ENCODE data around the gene IFI35.
"Not testable (repeated sequence)": the region's sequence is repeated elsewhere in the genome, so short reads cannot be mapped to it uniquely, and the experiment has no call there.

Gene IFI35

DNA sequence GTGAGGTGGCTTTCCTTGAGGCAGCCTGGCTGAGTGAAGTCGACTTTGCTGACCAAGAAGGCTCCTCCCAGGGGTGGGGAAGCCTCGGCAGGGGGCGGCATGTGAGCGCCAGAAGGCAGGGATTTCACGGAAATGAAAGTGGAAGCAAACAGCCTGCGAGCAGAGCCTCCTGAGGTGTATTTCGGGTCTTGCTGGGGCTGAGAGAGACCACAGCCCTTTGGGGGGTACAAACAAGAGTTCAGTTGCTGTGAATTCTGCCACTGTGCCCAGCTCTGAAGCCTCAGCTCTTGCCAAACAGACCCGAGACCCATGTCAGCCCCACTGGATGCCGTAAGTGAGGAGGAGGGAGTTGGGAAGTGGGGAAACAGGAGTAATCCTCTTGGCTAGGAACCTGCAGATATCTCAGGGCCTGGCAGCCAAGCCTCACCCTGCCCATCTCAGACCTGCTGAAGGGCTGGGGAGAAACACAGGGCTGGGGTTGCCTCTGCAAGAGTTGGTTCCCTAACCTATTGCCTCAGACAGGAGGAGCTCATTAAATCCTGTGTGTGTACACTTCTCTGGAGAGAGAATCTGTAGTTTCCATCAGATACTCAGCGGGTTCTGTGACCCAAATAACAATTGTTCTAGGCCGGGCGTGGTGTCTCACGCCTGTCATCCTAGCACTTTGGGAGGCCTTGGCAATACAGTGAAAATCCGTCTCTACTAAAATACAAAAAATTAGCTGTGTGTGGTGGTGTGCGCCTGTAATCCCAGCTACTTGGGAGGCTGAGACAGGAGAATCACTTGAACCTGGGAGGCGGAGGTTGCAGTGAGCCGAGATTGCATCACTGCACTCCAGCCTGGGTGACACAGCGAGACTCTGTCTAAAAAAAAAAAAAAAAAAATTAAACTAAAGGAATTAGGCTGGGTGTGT lies at the start of gene IFI35:
TSS of gene IFI35 (plus strand) at position 146 of the 913 bp plus-strand sequence. CDS start at position 310, 164 bp downstream.
- peak; percentile 64 for DNase-seq

DNA sequence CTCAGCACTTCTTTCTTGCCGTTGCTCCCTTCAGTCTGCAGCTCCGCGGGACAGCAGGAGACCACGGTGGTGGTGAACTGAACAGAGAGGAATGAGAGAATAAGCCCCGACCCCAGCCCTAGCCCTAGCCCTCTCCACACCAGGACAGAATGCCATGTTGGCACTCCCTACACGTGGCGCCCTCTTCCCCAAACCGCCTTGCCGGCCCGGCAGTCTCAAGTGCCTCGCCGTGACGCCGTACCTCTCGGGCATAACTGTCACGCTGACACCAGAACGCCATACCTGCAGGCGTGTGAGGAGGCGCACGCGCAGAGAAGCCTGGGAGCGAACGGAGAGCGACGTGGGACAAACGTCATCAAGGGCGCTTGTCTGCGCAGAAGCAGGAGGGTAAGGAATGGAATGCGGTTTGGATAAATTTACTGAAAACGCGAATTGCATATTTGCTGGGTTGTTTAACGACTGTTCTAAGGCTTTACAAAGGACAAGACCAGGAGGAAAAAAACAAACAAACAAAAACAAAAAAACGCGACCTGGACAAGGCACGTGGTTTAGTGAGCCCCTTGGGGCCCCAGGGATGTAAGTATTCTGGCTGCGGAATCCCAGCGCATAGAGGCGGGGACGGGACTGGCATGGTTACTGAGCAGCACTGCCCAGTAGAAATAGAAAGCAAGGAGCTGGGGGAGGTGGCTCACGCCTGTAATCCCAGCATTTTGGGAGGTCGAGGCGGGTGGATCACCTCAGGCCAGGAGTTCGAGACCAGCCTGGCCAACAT lies 42.2 kb upstream of the IFI35 start, which contains the start of gene AARSD1:
TSS of gene AARSD1 (minus strand) at position 294 of the 772 bp plus-strand sequence. CDS start at position 280, 14 bp downstream.
- DNase-seq, result peak; percentile 81

DNA sequence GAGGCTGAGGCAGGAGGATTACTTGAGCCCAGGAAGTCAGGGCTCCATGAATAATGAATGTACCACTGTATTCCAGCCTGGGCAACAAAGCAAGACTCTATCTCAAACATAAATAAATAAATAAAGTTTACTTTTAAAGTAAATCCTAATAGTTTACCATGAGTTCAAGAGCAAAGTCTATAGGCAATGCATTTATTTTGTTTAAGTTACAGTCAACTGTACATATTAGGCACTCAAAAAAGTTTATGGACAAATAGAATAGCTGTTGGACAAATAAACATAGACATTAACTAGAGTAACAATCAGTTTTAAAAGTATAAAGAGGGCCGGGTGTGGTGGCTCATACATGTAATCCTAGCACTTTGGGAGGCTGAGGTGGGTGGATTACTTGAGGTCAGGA lies 38.7 kb upstream of the IFI35 start:
- no peak for DNase-seq

GRCh38 chr17:42969001-42969581 lies 37.5 kb upstream of the IFI35 start:
- peak; percentile 73 for DNase-seq

- no peak for DNase-seq
Observed at GRCh38 chr17:42971589-42971988, 35.0 kb upstream of the IFI35 start.

GRCh38 chr17:42973323-42973722 lies 33.3 kb upstream of the IFI35 start:
- DNase-seq, result not testable (repeated sequence)

- peak; percentile 7 for DNase-seq
Observed at GRCh38 chr17:42975265-42975664, 31.3 kb upstream of the IFI35 start.

- DNase-seq, result not testable (repeated sequence)
Observed at GRCh38 chr17:42975701-42976100, 30.9 kb upstream of the IFI35 start.

DNA sequence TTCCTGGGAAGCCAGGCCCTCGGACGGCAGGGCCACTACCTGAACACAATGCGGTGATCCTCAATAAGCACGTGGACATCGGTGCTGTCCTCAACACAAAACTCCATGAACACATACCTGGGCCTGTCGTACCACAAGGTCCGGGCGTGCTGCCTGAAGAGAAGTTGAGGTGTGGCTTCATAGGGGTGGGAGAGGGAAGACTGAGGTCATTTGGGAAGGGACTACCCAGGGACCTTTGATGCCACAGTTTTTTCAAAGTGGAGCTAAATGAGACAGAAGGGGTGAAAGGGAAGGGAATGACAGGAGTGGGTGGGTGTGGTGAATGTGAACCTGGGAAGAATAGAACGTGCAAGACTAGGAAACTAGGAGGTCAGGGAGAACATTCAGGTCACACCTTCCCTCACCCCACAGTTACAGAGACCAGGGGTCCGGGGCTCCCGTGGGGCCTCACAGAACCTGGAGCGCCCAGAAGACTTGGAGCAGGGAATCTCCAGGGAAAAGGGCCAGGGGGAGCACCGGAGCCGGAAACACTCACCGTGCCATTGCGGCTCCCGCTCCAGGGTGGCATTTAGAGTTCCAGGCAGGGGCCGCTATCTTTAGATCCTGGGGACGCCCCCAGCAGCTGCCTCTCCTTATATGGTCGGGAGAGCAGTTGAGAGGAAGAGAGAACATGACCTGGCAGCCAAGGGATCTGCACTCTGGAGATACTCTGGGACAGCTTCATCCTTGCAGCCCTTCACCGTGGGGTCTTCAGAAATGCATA lies 26.9 kb upstream of the IFI35 start, which contains the start of gene PTGES3L:
TSS of gene PTGES3L (minus strand) at position 570 of the 763 bp plus-strand sequence. CDS start at position 543, 27 bp downstream.
- DNase-seq, result peak; percentile 51

DNA sequence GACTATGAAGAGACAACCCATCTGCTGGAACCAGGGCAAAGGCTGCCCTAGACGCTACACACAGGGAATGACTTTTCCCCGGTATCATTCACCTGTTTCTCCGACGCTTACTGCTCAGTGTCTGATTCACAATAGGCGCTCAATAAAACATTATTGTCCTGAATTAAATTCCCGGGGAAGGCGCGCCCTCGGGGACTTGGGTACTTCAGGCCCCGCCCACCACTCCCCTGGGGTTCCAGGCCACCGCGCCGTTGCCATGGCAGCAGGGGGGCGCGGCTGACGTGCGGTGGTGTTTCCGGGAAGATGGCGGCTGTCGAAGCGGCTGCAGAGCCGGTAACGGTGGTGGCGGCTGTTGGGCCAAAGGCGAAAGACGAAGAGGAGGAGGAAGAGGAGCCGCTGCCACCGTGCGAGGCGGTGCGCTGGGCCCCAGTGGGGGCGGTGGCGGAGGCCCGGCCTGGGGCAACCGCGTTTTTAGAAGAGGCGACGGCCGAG lies 26.3 kb upstream of the IFI35 start, which contains the start of gene RUNDC1:
TSS of gene RUNDC1 (plus strand) at position 292 of the 492 bp plus-strand sequence. CDS start at position 304, 12 bp downstream.
- peak; percentile 54 for DNase-seq

DNA sequence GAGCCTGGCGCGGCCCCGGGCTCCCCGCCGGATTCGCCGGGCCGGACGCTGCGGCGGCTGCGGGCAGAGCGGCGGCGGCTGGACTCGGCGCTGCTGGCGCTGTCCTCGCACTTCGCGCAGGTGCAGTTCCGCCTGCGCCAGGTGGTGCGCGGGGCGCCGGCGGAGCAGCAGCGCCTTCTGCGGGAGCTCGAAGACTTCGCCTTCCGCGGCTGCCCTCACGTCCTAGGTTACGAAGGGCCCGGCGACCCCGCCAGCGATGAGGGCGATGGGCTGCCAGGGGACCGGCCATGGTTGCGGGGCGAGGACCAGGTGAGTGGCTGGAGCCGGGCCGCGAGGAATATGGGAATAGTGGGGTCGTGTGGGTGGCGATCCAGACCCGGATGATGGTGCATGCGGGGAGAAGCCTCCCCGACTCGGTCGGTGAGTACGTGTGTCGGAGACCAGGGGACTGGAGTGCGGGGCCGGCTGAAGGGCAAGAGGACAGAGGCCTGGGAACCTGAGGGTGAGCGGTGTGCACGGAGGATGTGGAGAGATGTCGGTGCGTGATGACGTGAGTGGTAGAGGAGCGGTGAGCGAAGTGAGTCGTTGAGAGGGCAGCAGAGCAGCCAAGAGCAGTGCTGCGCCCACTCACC lies 25.7 kb upstream of the IFI35 start:
- DNase-seq, result no peak

- no peak for DNase-seq
Observed at GRCh38 chr17:42982266-42982665, 24.3 kb upstream of the IFI35 start.

DNA sequence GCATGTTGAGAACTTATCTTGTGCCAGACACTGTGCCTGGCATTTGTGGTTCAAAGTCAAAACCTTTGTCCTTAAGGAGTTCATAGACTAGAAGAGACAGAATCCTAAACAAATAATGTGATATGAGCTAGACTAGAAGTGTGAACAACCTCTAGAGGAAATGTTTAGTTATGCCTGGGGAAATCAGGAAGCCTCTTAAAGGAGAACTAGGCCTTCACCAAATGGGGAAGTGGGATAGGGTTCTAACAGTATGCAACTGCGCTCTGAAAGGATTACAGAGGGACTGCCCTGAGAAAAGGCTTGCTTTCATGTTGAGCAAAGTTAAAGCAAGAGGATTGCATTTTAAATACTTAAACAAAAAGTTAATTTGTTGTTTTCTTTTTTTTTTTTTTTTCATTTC lies 21.4 kb upstream of the IFI35 start:
- peak; percentile 89 for DNase-seq

DNA sequence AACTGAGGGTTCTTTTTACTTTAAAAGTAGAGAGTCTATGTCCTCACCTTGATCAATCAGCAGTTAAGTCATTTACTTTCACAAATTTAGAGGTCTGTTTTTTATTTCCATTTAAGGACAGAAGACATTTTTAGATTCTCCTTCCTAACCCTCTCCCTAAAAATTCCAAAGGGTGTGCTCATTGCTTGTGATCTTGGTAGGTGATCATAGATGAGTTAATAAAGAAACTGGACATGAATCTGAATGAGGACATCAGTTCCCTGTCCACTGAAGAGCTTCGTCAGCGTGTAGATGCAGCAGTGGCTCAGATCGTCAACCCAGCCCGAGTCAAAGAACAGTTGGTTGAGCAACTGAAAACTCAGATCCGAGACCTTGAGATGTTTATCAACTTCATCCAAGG lies 17.4 kb upstream of the IFI35 start:
- DNase-seq, result no peak

DNA sequence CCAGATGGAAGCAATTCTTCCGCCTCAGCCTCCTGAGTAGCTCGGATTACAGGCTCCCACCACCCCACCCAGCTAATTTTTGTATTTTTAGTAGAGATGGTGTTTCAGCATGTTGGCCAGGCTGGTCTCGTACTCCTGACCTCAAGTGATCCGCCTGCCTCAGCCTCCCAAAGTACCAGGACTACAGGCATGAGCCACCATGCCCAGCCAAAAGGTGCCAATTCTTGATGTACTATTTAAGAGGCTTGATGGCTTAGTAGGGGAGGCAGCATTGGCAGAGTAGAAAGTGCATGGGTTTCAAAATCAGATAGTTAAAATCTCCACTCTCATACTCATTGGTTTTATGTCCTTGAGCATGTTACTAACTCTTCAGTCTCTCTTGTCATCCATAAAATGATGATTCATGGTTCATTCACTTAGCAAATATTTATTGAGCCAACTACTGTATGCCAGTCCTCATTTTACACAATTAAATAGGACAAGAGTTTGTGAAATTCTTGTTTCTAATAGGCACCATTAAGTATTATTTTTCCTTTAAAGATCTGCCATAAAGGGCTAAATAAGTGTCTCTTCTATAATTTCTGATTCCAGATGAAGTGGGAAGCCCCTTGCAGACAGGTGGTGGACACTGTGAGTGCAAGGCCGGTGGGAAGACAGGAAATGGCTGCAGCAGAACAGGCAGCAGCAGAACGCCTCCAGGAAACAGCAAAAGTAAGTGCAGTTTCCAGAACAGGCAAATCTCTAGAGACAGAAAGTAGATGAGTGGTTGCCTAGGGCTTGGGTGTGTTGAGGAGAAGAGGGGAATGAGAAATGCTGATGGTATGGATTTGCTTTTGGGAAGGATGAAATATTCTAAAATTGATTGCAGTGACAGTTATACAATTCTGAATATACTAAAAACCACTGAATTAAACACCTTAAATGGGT lies 16.6 kb upstream of the IFI35 start:
- no peak for DNase-seq

- no peak for DNase-seq
Observed at GRCh38 chr17:42991471-42991870, 15.1 kb upstream of the IFI35 start.

- no peak for DNase-seq
Observed at GRCh38 chr17:42992872-42993271, 13.7 kb upstream of the IFI35 start.

DNA sequence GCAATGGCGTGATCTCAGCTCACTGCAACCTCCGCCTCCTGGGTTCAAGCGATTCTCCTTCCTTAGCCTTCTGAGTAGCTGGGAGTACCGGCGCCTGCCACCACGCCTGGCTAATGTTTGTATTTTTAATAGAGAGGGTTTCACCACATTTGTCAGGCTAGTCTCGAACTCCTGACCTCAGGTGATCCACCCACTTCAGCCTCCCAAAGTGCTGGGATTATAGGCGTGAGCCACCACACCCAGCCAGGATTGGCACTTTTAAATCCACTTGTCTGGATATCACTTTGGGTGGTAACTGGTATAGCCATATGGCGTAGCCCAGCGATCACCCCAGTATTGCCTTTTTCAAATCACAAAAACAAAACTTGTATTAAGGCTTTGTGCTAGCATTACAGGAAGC lies 12.7 kb upstream of the IFI35 start:
- DNase-seq, result not testable (repeated sequence)

GRCh38 chr17:42997390-42997983 lies 9.1 kb upstream of the IFI35 start:
- DNase-seq, result no peak

All from GF-D8 (cell line).